ENCODE measurements around the gene NSUN2. TPM values are rescaled to one million over a fixed set of nuclear protein-coding genes. Genes with fewer than 3 reads are reported as not detected.

NSUN2 gene
- total and polyA plus RNA-seq, 2 donors (not counting 3 experiments of a cell fraction or from before 2014, with no cell fraction given), result 53.7 to 73.0 TPM

GRCh38 chr5:6574111-6574510 is 58.7 kb downstream of the NSUN2 start:
- Histone ChIP-seq H4K20me1 (replicated peaks; ENCODE audit: control insufficient read depth, extremely low read depth, insufficient read depth, low read length) (no peaks in the 10 kb centered on the region), H3K9me3 (replicated peaks; ENCODE audit: control insufficient read depth, insufficient read depth, low read length) (no peaks in the 10 kb centered on the region), H3K4me2 (ENCODE audit: insufficient read depth, low read length) (no peak overlapping the region), H3K4me3 (replicated peaks in 1 of 3; ENCODE audit: insufficient read depth in 1 of 3, low read depth in 1 of 3, low read length in 3 of 3) (no peak overlapping the region), H2AFZ (ENCODE audit: low read depth, low read length) (no peak overlapping the region), H3K4me1 (ENCODE audit: control insufficient read depth, extremely low read depth, insufficient read depth, low read length) (peaks cover 8% of the 10 kb centered on the region), H3K9me1 (replicated peaks; ENCODE audit: control insufficient read depth, extremely low read depth, insufficient read depth, low read length) (no peaks in the 10 kb centered on the region), H3K79me2 (ENCODE audit: control insufficient read depth, insufficient read depth, low read length) (no peaks in the 10 kb centered on the region), H3K27me3 (ENCODE audit: control insufficient read depth in 2 of 2, insufficient read depth in 2 of 2, low read length in 2 of 2) (peaks cover 0 to 2% of the 10 kb centered on the region in 2 experiments), H3K9ac (replicated peaks; ENCODE audit: extremely low read depth, insufficient read depth, low read length) (no peak overlapping the region), H3K27ac (ENCODE audit: insufficient read depth, low read depth, low read length) (no peak overlapping the region), H3K36me3 (ENCODE audit: control insufficient read depth in 2 of 2, extremely low read depth in 1 of 2, insufficient read depth in 2 of 2, low read length in 2 of 2) (no peaks in the 10 kb centered on the region)
- no TSS peak for BruUV-seq (replicated peaks)
- dilution Hi-C loops (cut with MboI; ENCODE audit: extremely low pct_ligation_motif_present, low sequenced_read_pairs) (no loop called here), intact Hi-C loops (cut with micrococcal nuclease) (no loop called here)
- CTCF ChIA-PET, result no interaction called here
- POLR2A ChIA-PET, result no interaction called here
- TF ChIP-seq GATA2 (IDR thresholded peaks at IDR 0.05; ENCODE audit: insufficient read depth, insufficient read length, low read depth, low read length), result no peak
- no peak for TF ChIP-seq POLR2AphosphoS5 (IDR thresholded peaks at IDR 0.05; ENCODE audit: insufficient read depth, low read depth, low read length)
- TF ChIP-seq FOS (IDR thresholded peaks at IDR 0.05; ENCODE audit: borderline replicate concordance, insufficient read depth, low read length), result no peak
- no peak for TF ChIP-seq POLR2A (IDR thresholded peaks at IDR 0.05; ENCODE audit: low read depth, low read length)
- TF ChIP-seq MYC (IDR thresholded peaks at IDR 0.05; ENCODE audit: low read depth, low read length), result no peak
- TF ChIP-seq EZH2 (IDR thresholded peaks at IDR 0.05; ENCODE audit: borderline replicate concordance, low read depth, low read length, severe bottlenecking), result no peak
- no peak for TF ChIP-seq JUN (IDR thresholded peaks at IDR 0.05; ENCODE audit: borderline replicate concordance, insufficient read depth, insufficient read length, low read depth)
- no peak for TF ChIP-seq CTCF (IDR thresholded peaks at IDR 0.05; ENCODE audit: extremely low read depth in 1 of 2, insufficient read depth in 1 of 2, low read depth in 1 of 2, low read length in 2 of 2)
- TF ChIP-seq MAX (IDR thresholded peaks at IDR 0.05; ENCODE audit: insufficient read depth, insufficient read length), result no peak
- DNase-seq (ENCODE audit: low read depth, low spot score) (no peak), FAIRE-seq (no peak)
